ENCODE data around the gene LMX1B.

The LMX1B gene

GRCh38 chr9:126589349-126589748 is 24.4 kb upstream of the LMX1B start:
- Mint-ChIP-seq H3K27ac (no peak overlapping the region), H3K27me3 (peaks cover 23% of the 10 kb centered on the region), H3K36me3 (no peaks in the 10 kb centered on the region), H3K4me1 (ENCODE audit: low read depth) (no peaks in the 10 kb centered on the region), H3K4me3 (no peak overlapping the region), H3K9me3 (ENCODE audit: low read depth) (no peaks in the 10 kb centered on the region)

DNA sequence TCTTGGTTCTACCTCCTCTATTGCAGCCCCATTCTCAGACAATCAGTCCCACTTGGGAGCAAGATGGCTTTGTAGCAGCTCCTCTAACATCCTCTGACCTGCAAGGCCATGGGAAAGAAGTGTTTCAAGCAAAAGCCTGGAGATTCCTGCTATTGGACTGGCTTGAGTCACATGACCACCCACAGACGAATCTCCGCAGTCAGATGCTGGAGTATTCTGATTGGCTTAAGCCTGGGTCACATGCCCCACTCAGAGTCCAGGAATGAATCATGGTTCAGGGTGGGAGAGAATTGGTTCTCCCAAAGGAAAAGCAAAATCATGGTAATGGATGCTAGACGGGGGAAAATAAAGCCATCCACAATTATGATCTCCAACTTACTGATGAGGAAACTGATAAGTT is 22.6 kb upstream of the LMX1B start:
- Mint-ChIP-seq H3K36me3 (no peaks in the 10 kb centered on the region), H3K4me1 (ENCODE audit: low read depth) (no peaks in the 10 kb centered on the region), H3K4me3 (no peak overlapping the region), H3K27ac (no peak overlapping the region), H3K27me3 (peaks cover 21% of the 10 kb centered on the region), H3K9me3 (ENCODE audit: low read depth) (no peaks in the 10 kb centered on the region)

GRCh38 chr9:126591922-126592321 is 21.8 kb upstream of the LMX1B start:
- Mint-ChIP-seq H3K27me3 (peaks cover 24% of the 10 kb centered on the region), H3K9me3 (ENCODE audit: low read depth) (no peaks in the 10 kb centered on the region), H3K36me3 (no peaks in the 10 kb centered on the region), H3K27ac (no peak overlapping the region), H3K4me1 (ENCODE audit: low read depth) (no peaks in the 10 kb centered on the region), H3K4me3 (no peak overlapping the region)

DNA sequence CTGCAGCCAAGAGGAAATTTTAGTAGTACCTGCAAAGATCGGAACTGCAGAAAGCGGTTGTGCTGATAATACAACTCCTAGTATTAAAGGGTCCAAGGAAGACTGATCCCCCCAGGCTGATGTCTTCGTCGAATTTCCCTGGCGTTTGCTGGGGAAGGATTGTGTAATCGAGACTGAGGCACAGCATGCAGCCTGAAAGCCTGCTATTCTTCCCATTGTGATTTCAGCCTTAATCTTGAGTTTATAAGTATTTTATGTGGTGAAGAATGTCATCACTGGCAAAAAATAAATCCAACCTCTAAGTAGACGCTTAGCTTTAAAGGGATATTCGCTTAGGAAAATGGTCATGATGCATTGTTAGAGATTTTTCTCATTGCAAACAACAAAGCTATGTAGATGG is 21.3 kb upstream of the LMX1B start:
- H3K27me3 Mint-ChIP-seq = peaks cover 24% of the 10 kb centered on the region
- H3K36me3 Mint-ChIP-seq = no peaks in the 10 kb centered on the region
- H3K4me1 Mint-ChIP-seq (ENCODE audit: low read depth) = no peaks in the 10 kb centered on the region
- H3K4me3 Mint-ChIP-seq = no peak overlapping the region
- H3K27ac Mint-ChIP-seq = no peak overlapping the region
- no peaks in the 10 kb centered on the region for H3K9me3 Mint-ChIP-seq (ENCODE audit: low read depth)

GRCh38 chr9:126595982-126596381 is 17.7 kb upstream of the LMX1B start:
- Mint-ChIP-seq H3K4me3 (no peak overlapping the region), H3K36me3 (no peaks in the 10 kb centered on the region), H3K27ac (no peak overlapping the region), H3K9me3 (ENCODE audit: low read depth) (no peaks in the 10 kb centered on the region), H3K27me3 (peaks cover 26% of the 10 kb centered on the region), H3K4me1 (ENCODE audit: low read depth) (no peaks in the 10 kb centered on the region)

DNA sequence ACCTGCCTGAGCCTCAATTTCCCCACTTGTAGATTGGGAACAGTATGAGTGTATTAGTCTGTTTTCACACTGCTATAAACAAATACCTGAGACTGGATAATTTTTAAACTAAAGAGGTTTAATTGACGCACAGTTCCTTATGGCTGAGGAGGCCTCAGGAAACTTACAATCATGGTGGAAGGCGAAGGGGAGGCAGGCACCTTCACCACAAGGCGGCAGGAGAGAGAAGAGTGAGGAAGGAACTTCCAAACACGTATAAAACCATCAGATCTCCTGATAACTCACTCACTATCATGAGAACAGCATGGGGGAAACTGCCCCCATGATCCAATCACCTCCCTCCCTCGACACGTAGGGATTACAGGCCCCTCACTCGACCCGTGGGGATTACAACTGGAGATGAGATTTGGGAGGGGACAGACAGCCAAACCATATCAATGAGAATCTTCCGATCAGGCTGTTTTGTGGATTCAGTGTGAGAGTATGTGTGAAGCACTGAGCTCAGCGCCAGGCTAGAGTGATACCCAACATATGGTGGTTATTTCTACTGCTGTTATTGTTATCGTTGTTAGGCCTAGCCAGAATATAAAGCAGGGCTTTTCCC is 14.6 kb upstream of the LMX1B start:
- no peaks in the 10 kb centered on the region for H3K9me3 Mint-ChIP-seq (ENCODE audit: low read depth)
- H3K27me3 Mint-ChIP-seq = peaks cover 26% of the 10 kb centered on the region

GRCh38 chr9:126604059-126605055 is 9.4 kb upstream of the LMX1B start:
- Mint-ChIP-seq H3K4me3 (no peak overlapping the region), H3K27me3 (peaks cover 24% of the 10 kb centered on the region), H3K9me3 (ENCODE audit: low read depth) (no peaks in the 10 kb centered on the region), H3K4me1 (ENCODE audit: low read depth) (no peaks in the 10 kb centered on the region), H3K27ac (no peak overlapping the region), H3K36me3 (no peaks in the 10 kb centered on the region)

More for the DNA sequence above, 14.6 kb upstream of the LMX1B start:
- Mint-ChIP-seq H3K36me3 (no peaks in the 10 kb centered on the region), H3K4me1 (ENCODE audit: low read depth) (no peaks in the 10 kb centered on the region), H3K27ac (no peak overlapping the region), H3K4me3 (no peak overlapping the region)

GRCh38 chr9:126605792-126606482 is 7.8 kb upstream of the LMX1B start:
- Mint-ChIP-seq H3K4me3 (no peak overlapping the region), H3K27me3 (peaks cover 20% of the 10 kb centered on the region), H3K36me3 (no peaks in the 10 kb centered on the region), H3K9me3 (ENCODE audit: low read depth) (no peaks in the 10 kb centered on the region), H3K4me1 (ENCODE audit: low read depth) (peaks cover under 1% of the 10 kb centered on the region), H3K27ac (no peak overlapping the region)

DNA sequence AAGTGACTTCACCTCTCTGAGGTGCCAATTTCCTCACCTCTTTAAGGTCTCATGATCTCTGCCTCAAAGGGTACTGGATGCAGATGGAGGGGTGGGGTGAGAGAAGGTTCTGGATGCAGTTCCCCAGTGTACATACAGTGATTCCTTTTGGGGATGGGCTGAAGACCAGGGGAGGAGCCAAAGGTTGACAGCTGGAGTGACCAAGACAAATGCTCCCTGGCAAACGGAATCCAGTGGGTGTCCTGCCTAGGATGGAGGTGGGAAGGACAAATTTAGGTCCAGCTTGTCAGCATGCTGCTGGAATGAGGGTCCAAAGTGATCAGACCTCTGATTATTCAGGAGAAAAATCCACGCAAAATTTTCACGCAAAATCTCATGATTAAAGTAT is 7.3 kb upstream of the LMX1B start:
- H3K36me3 Mint-ChIP-seq = no peaks in the 10 kb centered on the region
- peaks cover 5% of the 10 kb centered on the region for H3K4me1 Mint-ChIP-seq (ENCODE audit: low read depth)
- H3K9me3 Mint-ChIP-seq (ENCODE audit: low read depth) = no peaks in the 10 kb centered on the region
- H3K27me3 Mint-ChIP-seq = peaks cover 22% of the 10 kb centered on the region
- no peak overlapping the region for H3K27ac Mint-ChIP-seq
- no peak overlapping the region for H3K4me3 Mint-ChIP-seq

GRCh38 chr9:126607086-126607485 is 6.6 kb upstream of the LMX1B start:
- Mint-ChIP-seq H3K9me3 (ENCODE audit: low read depth) (no peaks in the 10 kb centered on the region), H3K4me3 (no peak overlapping the region), H3K27ac (no peak overlapping the region), H3K36me3 (no peaks in the 10 kb centered on the region), H3K4me1 (ENCODE audit: low read depth) (peaks cover 9% of the 10 kb centered on the region), H3K27me3 (peaks cover 24% of the 10 kb centered on the region)

GRCh38 chr9:126607731-126608130 is 6.0 kb upstream of the LMX1B start:
- H3K9me3 Mint-ChIP-seq (ENCODE audit: low read depth) = no peaks in the 10 kb centered on the region
- no peaks in the 10 kb centered on the region for H3K36me3 Mint-ChIP-seq
- H3K4me1 Mint-ChIP-seq (ENCODE audit: low read depth) = peaks cover 10% of the 10 kb centered on the region
- no peak overlapping the region for H3K4me3 Mint-ChIP-seq
- H3K27ac Mint-ChIP-seq = no peak overlapping the region
- H3K27me3 Mint-ChIP-seq = peaks cover 25% of the 10 kb centered on the region

GRCh38 chr9:126608551-126608950 is 5.2 kb upstream of the LMX1B start:
- peaks cover 10% of the 10 kb centered on the region for H3K4me1 Mint-ChIP-seq (ENCODE audit: low read depth)
- no peak overlapping the region for H3K27ac Mint-ChIP-seq
- H3K36me3 Mint-ChIP-seq = no peaks in the 10 kb centered on the region
- H3K9me3 Mint-ChIP-seq (ENCODE audit: low read depth) = no peaks in the 10 kb centered on the region
- peaks cover 27% of the 10 kb centered on the region for H3K27me3 Mint-ChIP-seq
- no peak overlapping the region for H3K4me3 Mint-ChIP-seq

DNA sequence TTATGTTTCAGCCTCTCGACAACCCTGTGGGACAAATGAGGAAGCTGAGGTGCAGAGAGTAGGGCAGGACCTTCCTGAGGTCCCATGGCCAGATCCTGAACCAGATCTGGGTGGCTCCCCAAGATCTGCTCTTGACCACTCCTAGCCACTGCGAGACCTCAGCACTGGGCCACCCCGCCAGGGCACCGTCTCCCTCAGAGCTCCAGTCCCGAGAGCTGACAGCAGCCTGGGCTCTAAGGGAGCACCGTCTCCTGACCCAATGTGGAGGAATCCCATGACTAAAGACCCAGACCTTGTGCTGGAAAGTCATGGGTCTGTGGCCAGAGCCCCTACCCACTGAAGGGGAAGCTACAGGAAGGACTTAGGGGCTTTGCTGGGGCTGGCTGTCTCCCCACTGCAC is 4.5 kb upstream of the LMX1B start:
- Mint-ChIP-seq H3K36me3 (no peaks in the 10 kb centered on the region), H3K4me3 (no peak overlapping the region), H3K9me3 (ENCODE audit: low read depth) (no peaks in the 10 kb centered on the region), H3K27ac (no peak overlapping the region), H3K4me1 (ENCODE audit: low read depth) (peaks cover 10% of the 10 kb centered on the region), H3K27me3 (peaks cover 23% of the 10 kb centered on the region)

DNA sequence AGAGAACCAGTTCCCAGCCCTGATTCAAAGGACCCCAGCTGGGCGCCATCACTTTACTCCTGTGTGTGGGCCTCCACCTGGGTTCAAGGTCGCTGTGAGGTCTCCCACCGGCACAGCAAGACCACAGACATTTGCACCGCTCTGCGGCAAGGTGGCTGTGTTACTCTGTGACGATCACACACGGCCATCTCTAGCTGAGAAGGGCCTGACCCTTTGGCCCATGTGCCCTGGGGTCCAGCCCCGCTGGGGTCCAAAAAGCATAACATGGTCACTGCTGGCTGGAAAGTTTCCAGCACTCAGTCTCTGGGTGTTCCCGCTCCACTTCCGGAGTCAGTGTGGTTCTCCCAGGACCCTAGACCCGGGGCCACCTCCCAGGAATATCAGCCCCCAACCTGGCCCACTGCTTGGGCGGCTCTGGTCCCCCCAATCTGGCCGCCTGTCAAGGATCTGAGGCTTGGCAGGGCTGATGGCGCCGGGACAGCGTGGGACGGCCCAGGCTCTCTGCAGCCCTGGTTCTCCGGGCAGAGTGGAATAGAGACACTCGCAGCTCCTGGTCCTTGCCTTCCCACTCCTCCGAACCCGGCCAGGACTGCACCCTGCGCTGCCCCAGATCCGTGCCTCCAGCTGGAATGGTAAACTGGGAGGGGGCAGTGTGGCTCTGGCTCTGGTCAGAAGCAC is 3.9 kb upstream of the LMX1B start:
- Mint-ChIP-seq H3K9me3 (ENCODE audit: low read depth) (no peaks in the 10 kb centered on the region), H3K36me3 (no peaks in the 10 kb centered on the region), H3K27me3 (peaks cover 27% of the 10 kb centered on the region), H3K4me3 (no peak overlapping the region), H3K4me1 (ENCODE audit: low read depth) (peaks cover 15% of the 10 kb centered on the region), H3K27ac (no peak overlapping the region)

GRCh38 chr9:126611193-126611591 is 2.5 kb upstream of the LMX1B start:
- H3K36me3 Mint-ChIP-seq = no peaks in the 10 kb centered on the region
- H3K4me3 Mint-ChIP-seq = peak overlapping the region; percentile 75
- H3K27ac Mint-ChIP-seq = no peak overlapping the region

More at GRCh38 chr9:126611193-126611591, 2.5 kb upstream of the LMX1B start:
- no peaks in the 10 kb centered on the region for H3K9me3 Mint-ChIP-seq (ENCODE audit: low read depth)
- H3K27me3 Mint-ChIP-seq = peaks cover 27% of the 10 kb centered on the region
- peaks cover 16% of the 10 kb centered on the region for H3K4me1 Mint-ChIP-seq (ENCODE audit: low read depth)

Measured in activated naive CD8-positive, alpha-beta T cell (primary cell).